ENCODE data around the gene FCGR3B.
"Not testable (repeated sequence)": the region's sequence is repeated elsewhere in the genome, so short reads cannot be mapped to it uniquely, and the experiment has no call there.

GRCh38 chr1:161653971-161654370, 23.0 kb upstream of the FCGR3B start:
- TF ChIP-seq, protein P1, sequence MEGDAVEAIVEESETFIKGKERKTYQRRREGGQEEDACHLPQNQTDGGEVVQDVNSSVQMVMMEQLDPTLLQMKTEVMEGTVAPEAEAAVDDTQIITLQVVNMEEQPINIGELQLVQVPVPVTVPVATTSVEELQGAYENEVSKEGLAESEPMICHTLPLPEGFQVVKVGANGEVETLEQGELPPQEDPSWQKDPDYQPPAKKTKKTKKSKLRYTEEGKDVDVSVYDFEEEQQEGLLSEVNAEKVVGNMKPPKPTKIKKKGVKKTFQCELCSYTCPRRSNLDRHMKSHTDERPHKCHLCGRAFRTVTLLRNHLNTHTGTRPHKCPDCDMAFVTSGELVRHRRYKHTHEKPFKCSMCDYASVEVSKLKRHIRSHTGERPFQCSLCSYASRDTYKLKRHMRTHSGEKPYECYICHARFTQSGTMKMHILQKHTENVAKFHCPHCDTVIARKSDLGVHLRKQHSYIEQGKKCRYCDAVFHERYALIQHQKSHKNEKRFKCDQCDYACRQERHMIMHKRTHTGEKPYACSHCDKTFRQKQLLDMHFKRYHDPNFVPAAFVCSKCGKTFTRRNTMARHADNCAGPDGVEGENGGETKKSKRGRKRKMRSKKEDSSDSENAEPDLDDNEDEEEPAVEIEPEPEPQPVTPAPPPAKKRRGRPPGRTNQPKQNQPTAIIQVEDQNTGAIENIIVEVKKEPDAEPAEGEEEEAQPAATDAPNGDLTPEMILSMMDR (conservative IDR thresholded peaks at IDR 0.05; ENCODE audit: low read depth in 2 of 2), result not testable (repeated sequence)
- not testable (repeated sequence) for TF ChIP-seq JUNB (IDR thresholded peaks at IDR 0.05; ENCODE audit: unreplicated experiment); CREB1 (CRISPR knock-in tag; IDR thresholded peaks at IDR 0.05; ENCODE audit: low read depth); EZH2 (IDR thresholded peaks at IDR 0.05; ENCODE audit: low read depth, unreplicated experiment); POLR2AphosphoS5 (IDR thresholded peaks at IDR 0.05; ENCODE audit: low read depth); EZH2phosphoT487 (IDR thresholded peaks at IDR 0.05; ENCODE audit: unreplicated experiment)

Data from GM23338 (cell line).